Measurements from ENCODE around the gene ARF3. TPM values are rescaled to one million over a fixed set of nuclear protein-coding genes. Genes with fewer than 3 reads are reported as not detected.
A peak's percentile ranks its signal among the peaks of the same experiment; 100 is the strongest.

The ARF3 gene
- total and polyA plus RNA-seq, 2 of the 13 experiments (the other 11 are each of a cell fraction or from before 2014, with no cell fraction given) = 53.8 to 57.9 TPM

GRCh38 chr12:48979602-48980388 is 22.5 kb upstream of the ARF3 start (continued):
- TF ChIP-seq PCBP1 (IDR thresholded peaks at IDR 0.05; ENCODE audit: borderline replicate concordance, low read depth, low read length) (no peak), GZF1 (CRISPR knock-in tag; IDR thresholded peaks at IDR 0.05) (no peak), TIGD3 (CRISPR knock-in tag; IDR thresholded peaks at IDR 0.05; ENCODE audit: borderline replicate concordance) (no peak)

- DNase-seq (ENCODE audit: low spot score) (no peak), FAIRE-seq (no peak), ATAC-seq (peak; percentile 20; the same call in 2 of the 3 replicates)
- Histone ChIP-seq H3K79me2 (ENCODE audit: insufficient read depth, low read length) (no peaks in the 10 kb centered on the region), H3K27me3 (ENCODE audit: control insufficient read depth in 1 of 2, insufficient read depth in 2 of 2, low read length in 2 of 2) (peaks cover 27 to 75% of the 10 kb centered on the region in 2 experiments), H3K36me3 (replicated peaks in 1 of 2; ENCODE audit: control insufficient read depth in 1 of 2, insufficient read depth in 2 of 2, low read length in 2 of 2) (no peaks in the 10 kb centered on the region), H3K9ac (ENCODE audit: insufficient read depth, low read depth, low read length) (no peak overlapping the region), H3K4me3 (replicated peaks in 1 of 3; ENCODE audit: insufficient read depth in 1 of 3, low read depth in 2 of 3, low read length in 3 of 3) (peak overlapping the region; percentile 25 to 69 (median 44); a peak in 5 of 6 replicates), H3K9me3 (ENCODE audit: low read length) (no peaks in the 10 kb centered on the region), H4K20me1 (ENCODE audit: insufficient read depth, low read length) (no peaks in the 10 kb centered on the region; the same call in 1 of the 2 replicates), H3K4me1 (ENCODE audit: insufficient read depth, low read length) (peaks cover 52% of the 10 kb centered on the region), H3K27ac (ENCODE audit: extremely low read length, insufficient read depth, low read length) (no peak overlapping the region), H3K4me2 (ENCODE audit: low read depth, low read length) (peak overlapping the region; percentile 70), H2AFZ (ENCODE audit: low read length) (no peak overlapping the region)
- ChIA-PET CTCF (ENCODE audit: low intra/inter-chr PET ratio, low total read pairs) (no interaction called here), POLR2A (no interaction called here)
- 0 out of 2 replicates have a peak, but pooled peaks have one; percentile 5 for TF ChIP-seq NRL (CRISPR knock-in tag; IDR thresholded peaks at IDR 0.05; ENCODE audit: borderline replicate concordance)
- TF ChIP-seq ZNF205 (CRISPR knock-in tag; IDR thresholded peaks at IDR 0.05) = 0 out of 2 replicates have a peak, but pooled peaks have one; percentile 36
- TF ChIP-seq MTF2 (CRISPR knock-in tag; IDR thresholded peaks at IDR 0.05; ENCODE audit: borderline replicate concordance) = 0 out of 2 replicates have a peak, but pooled peaks have one; percentile 45
- TF ChIP-seq ZFP36 (IDR thresholded peaks at IDR 0.05; ENCODE audit: borderline replicate concordance, low read depth, low read length, partially characterized antibody) = no peak
- TF ChIP-seq EZH2 (conservative IDR thresholded peaks at IDR 0.05; ENCODE audit: low read depth, low read length) = peak; percentile 93
- no peak for TF ChIP-seq ZNF160 (CRISPR knock-in tag; IDR thresholded peaks at IDR 0.05)
- in situ Hi-C loops (cut with HindIII; ENCODE audit: extremely low pct_ligation_motif_present, low pct_unique_long_range_greater_than_20kb) = no loop called here
- 8% methylated on average over 10 of the region's 45 CpGs for WGBS (ENCODE audit: low lambda C conversion rate)
- intact Hi-C loops (cut with micrococcal nuclease; ENCODE audit: unreplicated experiment) = no loop called here
- no TSS peak for BruUV-seq (replicated peaks)
These were observed 21.7 kb upstream of the ARF3 start for GRCh38 chr12:48978741-48979601.

Data from HepG2 (cell line).